NCI-H187 (cell line): Measurements from ENCODE around the gene KCTD15.

Experiments used
- DNase-seq, 2 experiments: peaks; one replicate each; lab custom pipeline; 2025; lab: John Stamatoyannopoulos, UW

Gene KCTD15

DNA sequence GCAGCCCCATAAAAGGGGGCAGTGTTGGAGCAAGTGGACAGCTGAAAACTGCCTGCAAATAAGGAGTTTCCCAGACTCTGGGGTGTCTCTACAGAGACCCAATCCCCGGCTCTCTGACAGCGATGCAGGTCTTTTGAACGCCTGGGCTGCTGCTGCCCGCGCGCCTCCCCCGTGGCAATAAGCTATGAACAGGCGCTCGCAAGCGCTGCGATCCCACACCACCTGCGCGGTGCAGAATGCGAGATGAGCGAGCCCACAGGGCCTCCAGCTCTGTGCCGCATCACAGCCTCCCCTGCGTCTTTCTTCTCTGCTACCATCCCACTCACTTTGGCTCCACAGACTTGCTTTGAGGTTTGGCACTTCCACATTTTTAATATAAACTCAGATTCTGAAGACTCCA lies 62.3 kb downstream of the KCTD15 start:
- DNase-seq = no peak

DNA sequence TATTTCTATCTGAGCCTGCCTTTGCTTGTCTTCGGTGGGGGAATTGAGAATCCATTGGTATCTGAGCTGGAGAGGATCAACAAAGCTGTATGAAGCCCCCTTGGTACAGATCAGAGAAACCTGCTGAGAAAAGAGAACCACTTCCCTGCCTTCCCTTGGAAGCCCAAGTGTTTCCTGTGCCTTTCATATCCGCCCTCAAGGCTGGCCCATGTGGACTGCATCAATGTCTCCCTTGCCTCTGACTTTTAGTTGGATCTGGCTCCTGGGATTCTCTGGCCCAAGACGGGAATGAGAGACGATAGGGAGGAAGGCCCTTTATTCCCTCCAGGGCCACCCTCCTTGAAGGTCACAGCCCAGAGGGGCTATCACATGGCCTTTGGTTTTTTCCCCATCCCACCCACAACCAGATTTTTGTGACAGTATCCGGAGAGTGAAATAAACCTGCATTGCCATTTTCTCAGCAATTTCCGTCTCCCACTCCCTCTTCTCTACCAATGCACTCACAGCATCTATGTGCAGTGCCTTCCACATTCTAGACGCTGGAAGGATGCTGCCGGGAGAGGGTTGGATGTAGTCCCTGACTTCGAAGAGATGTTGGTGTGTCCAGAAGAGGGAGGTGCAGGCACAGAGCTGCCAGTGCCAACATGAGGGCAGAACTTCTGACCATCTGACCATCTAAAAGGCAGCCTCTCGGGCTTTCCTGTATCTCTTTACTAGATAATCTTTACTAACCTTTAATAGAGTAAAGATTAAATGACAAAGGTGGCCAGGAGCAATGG lies 63.8 kb downstream of the KCTD15 start:
- DNase-seq = no peak

DNA sequence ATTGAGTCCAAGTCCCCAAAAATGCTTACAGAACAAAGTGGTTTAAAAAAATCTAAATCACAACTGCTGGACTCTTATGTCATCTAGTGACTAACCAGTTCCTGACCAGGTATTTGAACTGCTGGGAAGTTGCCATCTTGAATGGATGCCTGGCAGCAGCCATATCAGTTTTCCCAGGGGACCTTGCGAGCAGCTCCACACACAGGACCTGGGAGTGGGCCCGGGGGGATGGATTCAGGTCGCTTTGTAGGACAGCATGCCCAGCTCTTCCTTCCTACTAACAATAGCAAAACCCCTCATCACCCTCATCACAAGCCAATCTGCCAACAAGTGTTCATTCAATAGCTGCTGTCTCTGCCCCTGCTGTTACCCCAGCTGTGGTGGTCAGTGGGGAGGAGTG lies 65.3 kb downstream of the KCTD15 start:
- DNase-seq = no peak

DNA sequence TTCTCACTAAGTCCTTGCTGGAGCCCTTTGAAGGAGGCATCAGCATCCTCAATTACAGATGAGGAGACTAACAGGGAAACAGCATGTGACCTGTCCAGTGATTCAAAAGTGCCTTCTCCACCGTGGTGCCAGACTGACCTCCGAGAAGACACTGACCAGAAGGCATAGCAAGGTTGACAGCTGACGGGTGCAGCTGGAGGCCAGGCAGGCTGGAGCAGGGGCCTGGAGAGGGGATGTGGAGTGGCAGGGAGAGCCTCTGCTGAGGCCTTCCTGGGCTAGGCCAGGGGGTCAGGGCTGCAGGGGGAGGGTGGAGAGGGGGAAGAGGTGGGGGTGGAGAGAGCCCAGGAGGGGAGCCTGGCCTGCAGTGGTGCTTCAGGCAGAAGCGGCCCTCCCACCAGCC lies 66.3 kb downstream of the KCTD15 start:
- no peak for DNase-seq

DNA sequence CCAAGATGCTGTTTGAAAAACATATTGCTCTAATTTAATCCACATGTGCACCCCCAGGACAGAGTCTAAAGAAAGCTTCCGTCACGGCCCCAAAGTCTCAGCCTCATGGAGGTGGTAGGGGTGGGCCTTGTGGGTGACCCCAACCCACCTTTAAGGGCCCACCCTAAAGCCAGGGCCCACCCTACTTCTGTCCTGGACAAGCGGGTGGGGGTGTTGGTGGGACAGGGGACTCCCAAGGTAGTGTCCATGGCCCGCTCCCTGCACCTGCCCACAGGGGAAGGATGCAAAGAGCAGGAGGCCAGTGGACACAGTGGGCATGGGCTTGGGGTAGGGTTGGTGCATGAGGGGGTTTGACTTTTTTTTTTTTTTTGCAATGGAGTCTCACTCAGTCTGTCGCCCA lies 66.8 kb downstream of the KCTD15 start:
- DNase-seq = no peak

DNA sequence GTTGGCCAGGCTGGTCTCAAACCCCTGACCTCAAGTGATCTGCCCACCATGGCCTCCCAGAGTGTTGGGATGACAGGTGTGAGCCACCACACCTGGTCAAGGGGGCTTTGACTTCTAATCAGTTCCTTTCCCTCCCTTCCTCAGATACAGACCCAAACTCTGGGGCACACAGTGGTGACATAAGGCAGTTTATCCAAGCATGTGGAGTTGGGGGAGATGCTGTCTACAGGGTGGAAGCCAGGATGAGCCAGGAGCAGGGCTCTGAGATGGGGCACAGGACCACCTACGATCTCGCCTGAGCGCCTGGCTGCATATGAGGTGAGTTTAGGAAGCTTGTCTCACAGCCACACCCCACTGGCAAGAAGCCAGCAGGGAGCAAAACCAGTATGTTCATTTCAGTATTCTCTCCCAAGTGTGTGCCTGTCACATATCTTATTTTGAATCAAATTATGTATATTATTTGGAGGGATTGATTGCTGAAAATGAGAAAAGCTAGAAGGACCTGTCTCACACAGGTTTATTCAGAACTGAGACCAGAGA lies 67.7 kb downstream of the KCTD15 start:
- DNase-seq = no peak

DNA sequence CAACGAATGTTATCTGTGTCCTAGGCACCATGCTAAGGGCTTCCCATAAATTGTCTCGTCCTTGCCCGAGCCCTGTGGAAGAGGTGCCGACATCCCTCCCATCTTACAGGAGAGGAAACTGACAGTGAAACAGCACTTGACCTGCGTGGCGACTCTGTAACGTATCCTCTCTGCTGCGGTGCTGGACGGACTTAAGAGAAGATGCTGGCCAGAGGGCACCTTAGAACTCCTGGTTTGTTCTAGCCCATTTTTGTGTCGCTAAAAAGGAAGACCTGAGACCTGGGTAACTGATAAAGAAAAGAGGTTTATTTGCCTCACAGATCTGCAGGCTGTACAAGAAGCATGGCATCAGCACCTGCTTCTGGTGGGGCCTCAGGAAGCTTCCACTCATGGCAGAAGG lies 68.6 kb downstream of the KCTD15 start:
- no peak for DNase-seq
